NB4 (cell line): ENCODE data around the gene ZNF460.

Source experiments
- MAX ChIP-seq: IDR thresholded peaks from 2 replicates; pipeline ENCODE4 v1.6.1; 2011; ENCODE audit warnings: low read depth, low read length
- MYC ChIP-seq: IDR thresholded peaks from 2 replicates; pipeline ENCODE4 v1.6.1; 2011; ENCODE audit warnings: low read depth, low read length
- POLR2A ChIP-seq: IDR thresholded peaks from 2 replicates; pipeline ENCODE4 v1.6.1; 2011; ENCODE audit warnings: mild to moderate bottlenecking; ENCODE audit not compliant: insufficient read length; ENCODE audit errors: extremely low read depth
- TF ChIP-seq, protein P1 (sequence below): IDR thresholded peaks from one replicate; pipeline ENCODE4 v1.5.1; 2012; ENCODE audit warnings: low read depth, low read length

GRCh38 chr19:57314146-57314545 is 33.9 kb downstream of the ZNF460 start:
- TF ChIP-seq, protein P1, sequence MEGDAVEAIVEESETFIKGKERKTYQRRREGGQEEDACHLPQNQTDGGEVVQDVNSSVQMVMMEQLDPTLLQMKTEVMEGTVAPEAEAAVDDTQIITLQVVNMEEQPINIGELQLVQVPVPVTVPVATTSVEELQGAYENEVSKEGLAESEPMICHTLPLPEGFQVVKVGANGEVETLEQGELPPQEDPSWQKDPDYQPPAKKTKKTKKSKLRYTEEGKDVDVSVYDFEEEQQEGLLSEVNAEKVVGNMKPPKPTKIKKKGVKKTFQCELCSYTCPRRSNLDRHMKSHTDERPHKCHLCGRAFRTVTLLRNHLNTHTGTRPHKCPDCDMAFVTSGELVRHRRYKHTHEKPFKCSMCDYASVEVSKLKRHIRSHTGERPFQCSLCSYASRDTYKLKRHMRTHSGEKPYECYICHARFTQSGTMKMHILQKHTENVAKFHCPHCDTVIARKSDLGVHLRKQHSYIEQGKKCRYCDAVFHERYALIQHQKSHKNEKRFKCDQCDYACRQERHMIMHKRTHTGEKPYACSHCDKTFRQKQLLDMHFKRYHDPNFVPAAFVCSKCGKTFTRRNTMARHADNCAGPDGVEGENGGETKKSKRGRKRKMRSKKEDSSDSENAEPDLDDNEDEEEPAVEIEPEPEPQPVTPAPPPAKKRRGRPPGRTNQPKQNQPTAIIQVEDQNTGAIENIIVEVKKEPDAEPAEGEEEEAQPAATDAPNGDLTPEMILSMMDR: no peak
- TF ChIP-seq MAX (no peak), MYC (no peak), POLR2A (no peak)
